Mucosa of descending colon (tissue), 3 donors: ENCODE results near the gene DAPK3. TPM values are rescaled to one million over a fixed set of nuclear protein-coding genes. Genes with fewer than 3 reads are reported as not detected.
"Not testable (repeated sequence)": the region's sequence is repeated elsewhere in the genome, so short reads cannot be mapped to it uniquely, and the experiment has no call there.

Source experiments
- ATAC-seq: fragments of 200-7000 bp; cut with Tn5 transposase; one replicate; pipeline ENCODE4 v1.9.1; 2020; ENCODE audit warnings: mild to moderate bottlenecking, moderate library complexity
- DNase-seq, 3 donors: peaks; one replicate each; pipeline ENCODE4 v3.0.0-alpha.2; 2020
- H3K36me3 ChIP-seq: fragments of 200-600 bp; one replicate; pipeline ENCODE4 v1.8.0; 2021; ENCODE audit warnings: low read depth, mild to moderate bottlenecking
- H3K4me1 ChIP-seq: fragments of 200-600 bp; one replicate; pipeline ENCODE4 v1.8.0; 2021; ENCODE audit warnings: low read depth, mild to moderate bottlenecking
- H3K4me3 ChIP-seq: fragments of 200-600 bp; one replicate; pipeline ENCODE4 v1.8.0; 2021; ENCODE audit warnings: mild to moderate bottlenecking
- H3K9me3 ChIP-seq: fragments of 200-600 bp; one replicate; pipeline ENCODE4 v1.8.0; 2021; ENCODE audit warnings: mild to moderate bottlenecking
- CTCF ChIP-seq: fragments of 200-600 bp; IDR thresholded peaks from one replicate; pipeline ENCODE4 v1.8.0; 2022; ENCODE audit warnings: antibody characterized with exemption, mild to moderate bottlenecking
- intact Hi-C, 2 donors: fragments of 100-400 bp; cut with DNase I in 1 of 2; cut with micrococcal nuclease in 1 of 2; formaldehyde crosslinking; loops; one replicate each; pipeline versions ENCODE4 v1.11.0 to v1.11.1; 2022; cut with DNase I, micrococcal nuclease
- total RNA-seq, 3 donors: library from RNA; stranded (reverse); fragmentation: NEBNext Ultra II Directional in 2 of 3; extraction: Animal tissue kit (Norgen Biotek cat#: 25700) in 2 of 3; gene quantifications; one replicate each; pipeline versions ENCODE4 v1.2.1 to v1.2.4, GENCODE V29; 2021 to 2023
- donor health status: DM: no; HTN: no; CAD: no; lungs with moderate emphysema.
- donor health status: DM: no; HTN: no; CAD: no.
- donor health status: DM: no; HTN: yes; CAD: no.

Gene DAPK3
- total RNA-seq, 3 donors from 2014 or later: 51.3 to 121 (median 56.9) TPM

GRCh38 chr19:3970313-3970807, 539 bp downstream of the DAPK3 start:
- ATAC-seq: no peak
- intact Hi-C loops: no loop called here
- H3K4me3 ChIP-seq: peak overlapping the region; percentile 82
- peaks cover 43% of the 10 kb centered on the region for H3K4me1 ChIP-seq
- no peak for TF ChIP-seq CTCF
- DNase-seq: no peak
- H3K36me3 ChIP-seq: no peaks in the 10 kb centered on the region
- no peaks in the 10 kb centered on the region for H3K9me3 ChIP-seq

GRCh38 chr19:3969435-3970312, 1.2 kb downstream of the DAPK3 start:
- no peak for DNase-seq
- H3K4me3 ChIP-seq: no peak overlapping the region
- no peaks in the 10 kb centered on the region for H3K36me3 ChIP-seq
- H3K4me1 ChIP-seq: peaks cover 43% of the 10 kb centered on the region
- no peak for TF ChIP-seq CTCF
- intact Hi-C loops: no loop called here
- ATAC-seq: no peak
- no peaks in the 10 kb centered on the region for H3K9me3 ChIP-seq

- ATAC-seq: peak; percentile 43
- Histone ChIP-seq H3K36me3 (peaks cover 2% of the 10 kb centered on the region), H3K4me3 (no peak overlapping the region), H3K9me3 (no peaks in the 10 kb centered on the region), H3K4me1 (peaks cover 43% of the 10 kb centered on the region)
- peak; percentile 73 to 83 (median 75) for DNase-seq
- no peak for TF ChIP-seq CTCF
- intact Hi-C loops: no loop called here
These were observed 2.1 kb downstream of the DAPK3 start for GRCh38 chr19:3968556-3969434.

- DNase-seq, H3K4me3 ChIP-seq, intact Hi-C loops, H3K9me3 ChIP-seq, H3K36me3 ChIP-seq, ATAC-seq: not testable (repeated sequence)
- H3K4me1 ChIP-seq: peaks cover 43% of the 10 kb centered on the region
These were observed 2.9 kb downstream of the DAPK3 start for GRCh38 chr19:3967983-3968382.

- no peak overlapping the region for H3K4me3 ChIP-seq
- H3K36me3 ChIP-seq: peaks cover 10% of the 10 kb centered on the region
- H3K4me1 ChIP-seq: peaks cover 41% of the 10 kb centered on the region
- no peaks in the 10 kb centered on the region for H3K9me3 ChIP-seq
- DNase-seq: peak; percentile 90 to 93 (median 91)
- TF ChIP-seq CTCF: no peak
- peak; percentile 79 for ATAC-seq
- intact Hi-C loops: no loop called here
These were observed 4.6 kb downstream of the DAPK3 start for GRCh38 chr19:3966051-3967017.
